Neural cell (in vitro differentiated cells): ENCODE data around the gene ELOA. TPM values are rescaled to one million over a fixed set of nuclear protein-coding genes. Genes with fewer than 3 reads are reported as not detected.

Experiments
- H2AFZ ChIP-seq: fragments of 200-600, 300-800 bp; sonication (generic), shearing (Covaris generic); 2 replicates; pipeline ENCODE4 v1.6.0; 2014; ENCODE audit warnings: low read depth, mild to moderate bottlenecking, antibody characterized with exemption, low read length, moderate library complexity
- H3F3A ChIP-seq: fragments of 200-600 bp; shearing (Covaris generic); 2 replicates; pipeline ENCODE4 v1.6.1; 2016; ENCODE audit warnings: mild to moderate bottlenecking, moderate library complexity, mixed read lengths, antibody characterized with exemption, low read length; ENCODE audit not compliant: insufficient read depth, poor library complexity, severe bottlenecking
- H3K27ac ChIP-seq: fragments of 200-600, 300-800 bp; sonication (generic), shearing (Covaris generic); 2 replicates; pipeline ENCODE4 v1.5.1; 2014; ENCODE audit warnings: mild to moderate bottlenecking, low read length, moderate library complexity
- H3K27me3 ChIP-seq: fragments of 300-800, 200-600 bp; sonication (generic), shearing (Covaris generic); 2 replicates; pipeline ENCODE4 v1.6.0; 2014; ENCODE audit warnings: mild to moderate bottlenecking, low read depth, low read length, moderate library complexity; ENCODE audit not compliant: insufficient read depth
- H3K36me3 ChIP-seq: fragments of 300-800, 200-600 bp; sonication (generic), shearing (Covaris generic); 2 replicates; pipeline ENCODE4 v1.5.1; 2014; ENCODE audit warnings: mild to moderate bottlenecking, antibody characterized with exemption, low read length, moderate library complexity; ENCODE audit not compliant: insufficient read depth
- H3K4me2 ChIP-seq: fragments of 300-800, 200-600 bp; sonication (generic), shearing (Covaris generic); 2 replicates; pipeline ENCODE4 v1.6.0; 2014; ENCODE audit warnings: mild to moderate bottlenecking, low read length
- H3K4me3 ChIP-seq: fragments of 300-800, 200-600 bp; sonication (generic), shearing (Covaris generic); 2 replicates; pipeline ENCODE4 v1.5.1; 2014; ENCODE audit warnings: mild to moderate bottlenecking, low read length, moderate library complexity
- H3K79me2 ChIP-seq: fragments of 200-600 bp; shearing (Covaris generic); replicated peaks from 2 replicates; pipeline ENCODE4 v1.6.0; 2014; ENCODE audit warnings: mild to moderate bottlenecking, low read length, moderate library complexity; ENCODE audit not compliant: insufficient read depth
- H3K9ac ChIP-seq: fragments of 300-800, 200-600 bp; sonication (generic), shearing (Covaris generic); 2 replicates; pipeline ENCODE4 v1.6.1; 2016; ENCODE audit warnings: mild to moderate bottlenecking, low read length, mixed read lengths
- H3K9me2 ChIP-seq: fragments of 200-600 bp; shearing (Covaris generic); 2 replicates; pipeline ENCODE4 v1.6.1; 2016; ENCODE audit warnings: mild to moderate bottlenecking, low read length, mixed read lengths; ENCODE audit not compliant: insufficient read depth
- H3K9me3 ChIP-seq: fragments of 200-600, 300-800 bp; sonication (generic), shearing (Covaris generic); 2 replicates; pipeline ENCODE4 v1.6.1; 2016; ENCODE audit warnings: mild to moderate bottlenecking, mixed run types, low read length, moderate library complexity, mixed read lengths
- H4K20me1 ChIP-seq: fragments of 200-600 bp; shearing (Covaris generic); 2 replicates; pipeline ENCODE4 v1.6.1; 2016; ENCODE audit warnings: mild to moderate bottlenecking, mixed run types; ENCODE audit not compliant: insufficient read depth
- CTCF ChIP-seq: fragments of 450-650 bp; IDR thresholded peaks from 2 replicates; pipeline ENCODE4 v1.5.1; 2014; ENCODE audit warnings: antibody characterized with exemption, mild to moderate bottlenecking, moderate library complexity; ENCODE audit not compliant: poor library complexity, severe bottlenecking
- EZH2 ChIP-seq: fragments of 200-600, 300-800 bp; shearing (Covaris generic), sonication (generic); IDR thresholded peaks from 2 replicates; pipeline ENCODE4 v1.6.1; 2014; ENCODE audit warnings: antibody characterized with exemption, low read length, borderline replicate concordance, mild to moderate bottlenecking; ENCODE audit not compliant: insufficient read depth, poor library complexity, severe bottlenecking
- MXI1 ChIP-seq: fragments of 450-650 bp; conservative IDR thresholded peaks from 2 replicates; pipeline ENCODE4 v1.6.1; 2014; ENCODE audit warnings: antibody characterized with exemption, mild to moderate bottlenecking; ENCODE audit not compliant: poor library complexity, severe bottlenecking
- POLR2AphosphoS5 ChIP-seq: IDR thresholded peaks from 2 replicates; pipeline ENCODE4 v1.6.1; 2012
- RAD21 ChIP-seq: fragments of 450-650 bp; conservative IDR thresholded peaks from 2 replicates; pipeline ENCODE4 v1.6.1; 2014; ENCODE audit warnings: antibody characterized with exemption, mild to moderate bottlenecking, moderate library complexity
- SMC3 ChIP-seq: fragments of 450-650 bp; conservative IDR thresholded peaks from 2 replicates; pipeline ENCODE4 v1.6.1; 2014; ENCODE audit warnings: antibody characterized with exemption, mild to moderate bottlenecking, moderate library complexity; ENCODE audit not compliant: poor library complexity
- TAF1 ChIP-seq: IDR thresholded peaks from 2 replicates; pipeline ENCODE4 v1.6.1; 2012; ENCODE audit warnings: low read depth
- polyA plus RNA-seq: library from polyadenylated mRNA; depleted of rRNA; stranded (reverse); fragments of >200 nt; gene quantifications from 2 replicates; pipeline ENCODE4 v1.2.3, GENCODE V29; 2014
- TF ChIP-seq, protein P1 (sequence below): IDR thresholded peaks from 2 replicates; pipeline ENCODE4 v1.6.1; 2012; ENCODE audit warnings: borderline replicate concordance

The ELOA gene
- polyA plus RNA-seq, 1 donor from 2014 or later: 20.0 TPM

- H3K9me2 ChIP-seq: no peaks in the 10 kb centered on the region
- no peaks in the 10 kb centered on the region for H3K27me3 ChIP-seq
- peaks cover 12% of the 10 kb centered on the region for H3K36me3 ChIP-seq
- no peak overlapping the region for H3K4me2 ChIP-seq
- H3K9ac ChIP-seq: no peak overlapping the region
- no peaks in the 10 kb centered on the region for H4K20me1 ChIP-seq
- TF ChIP-seq TAF1 (no peak), CTCF (no peak), SMC3 (no peak)
- no peaks in the 10 kb centered on the region for H3K9me3 ChIP-seq
- H3F3A ChIP-seq: no peaks in the 10 kb centered on the region
- no peak overlapping the region for H2AFZ ChIP-seq
- H3K79me2 ChIP-seq: peaks cover 21% of the 10 kb centered on the region
- H3K4me3 ChIP-seq: no peak overlapping the region
- no peak overlapping the region for H3K27ac ChIP-seq
These were observed 8.5 kb downstream of the ELOA start for GRCh38 chr1:23751815-23752200.

DNA sequence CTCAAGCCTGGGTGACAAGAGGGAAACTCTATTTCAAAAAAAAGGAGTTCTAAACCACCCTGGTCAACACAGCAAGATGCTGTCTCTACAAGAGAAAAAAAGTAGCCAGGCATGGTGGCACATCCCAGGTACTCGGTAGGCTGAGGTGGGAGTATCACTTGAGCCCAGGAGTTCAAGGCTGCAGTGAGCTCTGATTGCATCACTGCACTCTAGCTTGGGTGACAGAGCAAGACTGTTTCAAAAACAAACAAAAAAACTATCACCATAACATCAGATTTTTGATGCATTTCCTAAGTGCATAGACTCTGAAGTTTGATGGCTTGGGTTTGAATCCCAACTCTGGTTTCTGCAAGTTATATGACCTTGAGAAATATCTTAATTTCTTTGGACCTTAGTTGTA is 9.6 kb downstream of the ELOA start:
- no peaks in the 10 kb centered on the region for H4K20me1 ChIP-seq
- TF ChIP-seq POLR2AphosphoS5 (no peak), RAD21 (no peak), TAF1 (no peak), EZH2 (no peak), CTCF (no peak), MXI1 (no peak)
- TF ChIP-seq, protein P1, sequence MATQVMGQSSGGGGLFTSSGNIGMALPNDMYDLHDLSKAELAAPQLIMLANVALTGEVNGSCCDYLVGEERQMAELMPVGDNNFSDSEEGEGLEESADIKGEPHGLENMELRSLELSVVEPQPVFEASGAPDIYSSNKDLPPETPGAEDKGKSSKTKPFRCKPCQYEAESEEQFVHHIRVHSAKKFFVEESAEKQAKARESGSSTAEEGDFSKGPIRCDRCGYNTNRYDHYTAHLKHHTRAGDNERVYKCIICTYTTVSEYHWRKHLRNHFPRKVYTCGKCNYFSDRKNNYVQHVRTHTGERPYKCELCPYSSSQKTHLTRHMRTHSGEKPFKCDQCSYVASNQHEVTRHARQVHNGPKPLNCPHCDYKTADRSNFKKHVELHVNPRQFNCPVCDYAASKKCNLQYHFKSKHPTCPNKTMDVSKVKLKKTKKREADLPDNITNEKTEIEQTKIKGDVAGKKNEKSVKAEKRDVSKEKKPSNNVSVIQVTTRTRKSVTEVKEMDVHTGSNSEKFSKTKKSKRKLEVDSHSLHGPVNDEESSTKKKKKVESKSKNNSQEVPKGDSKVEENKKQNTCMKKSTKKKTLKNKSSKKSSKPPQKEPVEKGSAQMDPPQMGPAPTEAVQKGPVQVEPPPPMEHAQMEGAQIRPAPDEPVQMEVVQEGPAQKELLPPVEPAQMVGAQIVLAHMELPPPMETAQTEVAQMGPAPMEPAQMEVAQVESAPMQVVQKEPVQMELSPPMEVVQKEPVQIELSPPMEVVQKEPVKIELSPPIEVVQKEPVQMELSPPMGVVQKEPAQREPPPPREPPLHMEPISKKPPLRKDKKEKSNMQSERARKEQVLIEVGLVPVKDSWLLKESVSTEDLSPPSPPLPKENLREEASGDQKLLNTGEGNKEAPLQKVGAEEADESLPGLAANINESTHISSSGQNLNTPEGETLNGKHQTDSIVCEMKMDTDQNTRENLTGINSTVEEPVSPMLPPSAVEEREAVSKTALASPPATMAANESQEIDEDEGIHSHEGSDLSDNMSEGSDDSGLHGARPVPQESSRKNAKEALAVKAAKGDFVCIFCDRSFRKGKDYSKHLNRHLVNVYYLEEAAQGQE: no peak
- H3K4me2 ChIP-seq: no peak overlapping the region
- no peak overlapping the region for H3K9ac ChIP-seq
- H3K9me3 ChIP-seq: no peaks in the 10 kb centered on the region
- H3F3A ChIP-seq: no peaks in the 10 kb centered on the region
- peaks cover 12% of the 10 kb centered on the region for H3K36me3 ChIP-seq
- no peaks in the 10 kb centered on the region for H3K9me2 ChIP-seq
- no peak overlapping the region for H2AFZ ChIP-seq
- H3K27ac ChIP-seq: no peak overlapping the region
- H3K79me2 ChIP-seq: peaks cover 11% of the 10 kb centered on the region
- H3K4me3 ChIP-seq: no peak overlapping the region
- H3K27me3 ChIP-seq: no peaks in the 10 kb centered on the region
